HG03039 (cell line): ENCODE results near the gene CAMTA1.

Source experiments
- ATAC-seq: cut with Tn5 transposase; IDR thresholded peaks from one replicate; pipeline ENCODE4 v1.9.1; 2021; ENCODE audit warnings: mild to moderate bottlenecking, moderate library complexity; ENCODE audit not compliant: unreplicated experiment

Gene CAMTA1

GRCh38 chr1:7493711-7494454, 708.6 kb downstream of the CAMTA1 start:
- ATAC-seq: no peak

- no peak for ATAC-seq
Observed at GRCh38 chr1:7495962-7496361, 710.7 kb downstream of the CAMTA1 start.

- no peak for ATAC-seq
Observed at GRCh38 chr1:7497107-7497637, 711.9 kb downstream of the CAMTA1 start.

- no peak for ATAC-seq
Observed at GRCh38 chr1:7500381-7501083, 715.3 kb downstream of the CAMTA1 start.

GRCh38 chr1:7501084-7501491, 715.8 kb downstream of the CAMTA1 start:
- ATAC-seq: no peak

- ATAC-seq: no peak
Observed at GRCh38 chr1:7501723-7502603, 716.7 kb downstream of the CAMTA1 start.

DNA sequence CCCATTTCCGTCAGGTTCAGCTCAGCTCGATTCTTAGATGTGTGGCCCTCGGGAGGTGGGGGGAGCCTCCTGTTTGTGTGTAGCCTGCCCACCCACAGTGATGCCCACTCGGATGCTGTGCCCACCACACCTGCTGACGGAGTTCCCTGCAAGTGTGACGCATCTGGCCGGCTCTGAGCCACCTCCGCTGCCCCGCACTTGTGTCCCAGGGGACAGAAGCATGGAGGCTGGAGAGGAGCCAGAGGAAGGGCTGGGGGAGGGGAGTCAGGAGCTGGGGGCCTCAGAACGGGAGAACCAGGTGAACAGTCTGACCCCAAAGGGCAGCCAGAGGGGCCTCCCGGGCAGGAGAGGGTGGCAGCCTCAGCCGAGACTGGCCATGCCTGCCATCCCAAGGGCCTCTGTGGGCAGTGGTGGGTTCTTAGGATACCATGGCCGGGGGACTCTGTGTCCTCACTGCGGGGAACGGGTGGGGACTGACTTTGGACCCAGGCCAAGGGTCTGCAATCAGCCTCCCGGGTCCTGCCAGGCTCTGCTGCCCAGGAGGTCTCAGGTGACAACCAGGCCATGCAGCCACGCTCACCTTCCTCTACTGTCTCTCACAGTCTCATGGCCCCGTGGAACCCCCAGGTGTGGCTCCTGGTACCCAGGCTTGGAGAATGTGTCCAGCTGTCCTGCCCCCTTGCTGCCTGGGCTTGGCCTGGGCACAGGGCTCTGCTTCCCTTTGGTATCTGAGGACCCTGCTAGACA, 718.6 kb downstream of the CAMTA1 start:
- ATAC-seq: no peak

- ATAC-seq: no peak
Observed at GRCh38 chr1:7504438-7504720, 719.1 kb downstream of the CAMTA1 start.

- ATAC-seq: no peak
Observed at GRCh38 chr1:7505094-7505770, 720.0 kb downstream of the CAMTA1 start.

- no peak for ATAC-seq
Observed at GRCh38 chr1:7505771-7506453, 720.7 kb downstream of the CAMTA1 start.

GRCh38 chr1:7506454-7507284, 721.4 kb downstream of the CAMTA1 start:
- no peak for ATAC-seq

DNA sequence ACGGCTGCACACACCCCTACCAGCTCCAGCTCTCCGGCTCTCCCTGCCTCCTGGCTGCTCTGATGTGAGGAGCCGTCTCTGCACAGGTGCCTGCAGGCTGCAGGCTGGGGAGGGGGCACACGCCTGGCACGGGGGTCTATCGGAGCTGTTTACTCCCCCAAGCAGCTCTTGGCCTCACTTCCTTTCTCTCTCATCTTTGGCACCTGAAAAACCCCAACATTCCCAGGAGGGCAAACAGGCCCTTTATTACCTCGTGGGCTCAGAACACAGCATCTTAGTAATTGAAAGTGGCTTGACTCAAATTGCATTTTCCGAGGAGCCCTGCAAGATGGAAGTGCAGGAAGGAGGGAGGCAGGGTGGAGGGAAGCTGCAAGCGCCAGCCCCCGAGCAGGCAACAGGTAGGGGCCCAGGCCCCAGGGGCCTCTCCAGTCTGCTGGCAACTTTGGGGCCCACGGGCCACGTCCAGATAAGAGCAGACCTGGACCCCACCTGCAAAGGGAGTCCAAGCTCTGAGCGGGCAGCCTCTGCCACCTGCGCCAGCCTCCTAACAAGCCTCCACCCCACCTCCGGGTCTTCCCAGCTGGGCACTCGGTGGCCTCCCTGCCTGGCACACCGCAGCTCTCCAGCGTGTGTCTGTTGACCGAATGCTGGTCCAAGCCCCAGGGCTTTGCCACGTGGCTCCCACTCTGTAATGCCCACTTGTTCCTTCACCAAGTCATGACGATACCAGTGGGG, 722.2 kb downstream of the CAMTA1 start:
- ATAC-seq: no peak

- ATAC-seq: no peak
Observed at GRCh38 chr1:7508052-7508933, 723.0 kb downstream of the CAMTA1 start.

DNA sequence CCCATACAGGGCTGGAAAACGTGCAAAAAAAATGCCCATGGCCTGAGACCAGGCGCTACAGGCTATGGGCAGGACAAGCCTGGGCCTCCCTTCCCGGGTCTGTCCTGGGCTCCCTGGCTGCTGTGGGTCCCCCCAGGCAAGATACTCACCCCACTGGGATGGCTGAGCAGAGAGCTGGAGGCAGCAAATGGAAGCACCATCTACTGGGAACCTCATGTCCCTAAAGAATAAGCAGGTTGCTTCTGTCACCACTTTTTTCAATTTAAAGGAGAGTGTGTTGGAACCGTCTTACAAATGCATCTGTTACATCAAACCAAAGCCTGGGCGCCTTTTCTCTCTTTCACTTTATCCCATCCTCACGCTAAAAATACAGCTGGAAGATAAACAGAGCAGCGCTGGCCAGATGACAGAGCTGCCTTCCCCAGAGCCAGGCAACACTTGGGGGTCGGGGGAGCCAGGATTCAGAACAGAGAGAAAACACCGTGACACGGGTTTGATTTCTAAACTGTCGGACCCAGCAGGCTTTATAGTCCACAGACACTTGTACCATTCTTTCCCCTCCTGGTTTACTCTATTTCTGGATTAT, 723.8 kb downstream of the CAMTA1 start:
- no peak for ATAC-seq

GRCh38 chr1:7509598-7509997, 724.3 kb downstream of the CAMTA1 start:
- no peak for ATAC-seq

DNA sequence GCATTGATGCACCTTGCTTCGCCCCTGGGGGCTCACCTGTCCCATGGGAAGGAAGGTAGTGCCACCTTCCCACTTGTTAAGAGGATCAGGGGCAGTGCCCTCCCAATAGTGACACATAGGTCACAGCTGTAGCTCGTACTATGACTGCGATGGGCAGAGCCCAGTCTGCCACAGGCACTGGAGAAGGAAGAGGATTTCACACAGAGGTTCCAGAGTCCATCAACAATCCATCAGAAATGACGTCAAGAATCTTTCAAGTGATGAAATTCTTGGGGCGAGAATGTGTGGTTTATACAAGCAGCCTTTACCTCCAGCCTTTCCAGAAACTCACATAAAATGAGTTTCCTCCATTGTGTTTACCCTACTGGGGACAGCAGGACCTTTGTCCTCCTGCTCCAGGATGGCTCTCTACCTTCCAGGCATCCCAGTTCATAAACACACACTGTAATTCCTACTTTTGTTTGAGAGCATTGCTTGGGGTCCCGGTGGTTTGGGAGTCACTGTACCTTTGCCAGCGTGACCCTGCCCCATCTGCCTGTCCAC, 725.2 kb downstream of the CAMTA1 start:
- no peak for ATAC-seq
